Measurements from ENCODE around the gene GYS1. TPM values are rescaled to one million over a fixed set of nuclear protein-coding genes. Genes with fewer than 3 reads are reported as not detected.
A peak's percentile ranks its signal among the peaks of the same experiment; 100 is the strongest.

The GYS1 gene
- total RNA-seq, 1 donor, result 10.0 TPM

DNA sequence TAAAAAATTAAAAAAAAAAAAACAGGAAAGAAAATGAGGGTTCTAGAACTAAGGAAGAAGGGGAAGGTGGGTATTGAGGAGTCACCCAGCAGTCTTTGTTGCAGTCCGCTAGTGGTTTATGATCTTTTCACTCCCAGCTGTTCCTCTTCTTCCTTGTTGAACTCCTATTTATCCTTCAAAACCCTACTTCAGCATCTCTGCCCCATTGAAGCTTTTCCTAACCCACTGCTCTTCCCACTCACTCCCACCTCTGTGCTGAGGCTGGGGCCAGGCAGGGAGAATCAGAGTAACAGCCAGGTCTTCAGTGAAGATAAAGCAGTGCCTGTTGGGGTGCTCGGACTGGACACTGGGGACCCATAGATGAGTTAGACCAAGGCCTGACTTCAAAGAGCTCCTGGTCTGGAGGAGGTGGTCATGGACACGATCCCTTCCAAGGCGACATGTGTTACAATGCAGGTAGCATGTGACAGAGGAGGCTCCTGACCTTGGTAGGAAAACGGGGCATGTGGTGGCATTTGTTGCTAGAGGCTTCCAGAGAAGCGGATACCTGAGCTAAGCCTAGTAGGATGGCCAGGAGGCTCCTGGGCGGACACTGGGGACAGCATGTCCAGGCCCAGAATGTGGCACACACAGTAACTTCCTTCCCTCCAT is 12.0 kb upstream of the GYS1 start:
- no peaks in the 10 kb centered on the region for H3K27me3 ChIP-seq (ENCODE audit: insufficient read depth, low read length)

DNA sequence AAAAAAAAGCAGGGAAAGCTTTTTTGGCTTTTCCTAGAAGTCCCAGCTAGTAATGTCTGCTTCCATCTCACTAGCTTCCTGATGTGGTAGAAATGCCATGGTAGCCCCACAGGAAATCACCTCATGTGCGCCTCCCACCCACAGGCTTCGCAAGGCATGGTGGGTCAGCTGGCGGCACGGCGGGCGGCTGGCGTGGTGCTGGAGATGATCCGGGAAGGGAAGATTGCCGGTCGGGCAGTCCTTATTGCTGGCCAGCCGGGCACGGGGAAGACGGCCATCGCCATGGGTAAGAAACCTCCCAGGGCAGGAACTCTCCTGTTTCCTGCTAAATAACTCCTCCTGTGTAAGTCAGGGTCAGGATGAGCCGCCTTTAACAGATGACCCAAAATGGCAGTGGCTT is 11.0 kb upstream of the GYS1 start:
- no peaks in the 10 kb centered on the region for H3K4me1 ChIP-seq (ENCODE audit: insufficient read depth, low read length)
- no peaks in the 10 kb centered on the region for H3K27me3 ChIP-seq (ENCODE audit: insufficient read depth, low read length)
- H3K9me3 ChIP-seq (ENCODE audit: low read depth, low read length), result no peaks in the 10 kb centered on the region
- H3K4me3 ChIP-seq (ENCODE audit: low read length), result no peak overlapping the region

More for the DNA sequence above, 12.0 kb upstream of the GYS1 start:
- H3K4me1 ChIP-seq (ENCODE audit: insufficient read depth, low read length), result no peaks in the 10 kb centered on the region
- no peaks in the 10 kb centered on the region for H3K9me3 ChIP-seq (ENCODE audit: low read depth, low read length)
- H3K4me3 ChIP-seq (ENCODE audit: low read length), result no peak overlapping the region

DNA sequence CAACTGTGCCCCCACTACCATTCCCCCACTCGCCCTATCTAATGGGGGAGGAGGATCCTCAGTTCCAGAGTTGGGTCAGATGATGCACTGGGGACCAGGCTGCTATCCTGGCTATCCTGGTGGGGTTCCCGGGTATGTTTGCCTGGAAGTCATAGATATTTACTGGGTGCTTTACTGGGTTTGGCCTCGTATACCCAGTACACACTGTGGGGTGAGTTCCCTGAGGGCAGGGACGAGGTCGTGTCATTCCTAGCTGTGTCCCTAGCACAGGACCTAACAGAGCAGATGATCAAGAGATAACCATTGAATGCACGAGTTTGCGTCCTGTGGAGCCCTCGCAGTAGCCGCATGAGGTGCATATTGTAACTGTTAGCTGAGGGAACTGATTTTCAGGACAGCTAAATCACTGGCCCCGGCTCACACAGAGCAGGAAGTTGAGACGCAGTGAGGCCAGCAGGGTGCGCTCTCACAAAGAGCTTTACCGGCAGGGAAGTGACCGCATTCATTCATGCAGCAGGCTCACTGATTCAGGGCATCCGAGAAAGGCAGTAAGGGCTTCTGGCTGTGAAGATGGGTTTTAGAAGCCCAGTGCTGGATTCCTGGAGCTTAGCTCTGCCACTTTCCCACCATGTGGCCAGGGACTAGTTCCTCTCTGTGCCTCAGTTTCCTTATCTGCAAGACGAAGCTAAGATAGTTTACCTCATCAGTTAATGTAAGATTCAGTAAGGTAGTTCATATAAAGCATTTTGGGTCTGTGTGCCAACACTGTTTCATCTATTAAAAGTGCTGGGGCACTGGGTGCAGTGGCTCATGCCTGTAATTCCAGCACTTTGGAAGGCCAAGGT is 6.6 kb upstream of the GYS1 start:
- no peaks in the 10 kb centered on the region for H3K27me3 ChIP-seq (ENCODE audit: insufficient read depth, low read length)
- no peak overlapping the region for H3K4me3 ChIP-seq (ENCODE audit: low read length)
- no peaks in the 10 kb centered on the region for H3K9me3 ChIP-seq (ENCODE audit: low read depth, low read length)
- peaks cover 5% of the 10 kb centered on the region for H3K4me1 ChIP-seq (ENCODE audit: insufficient read depth, low read length)

DNA sequence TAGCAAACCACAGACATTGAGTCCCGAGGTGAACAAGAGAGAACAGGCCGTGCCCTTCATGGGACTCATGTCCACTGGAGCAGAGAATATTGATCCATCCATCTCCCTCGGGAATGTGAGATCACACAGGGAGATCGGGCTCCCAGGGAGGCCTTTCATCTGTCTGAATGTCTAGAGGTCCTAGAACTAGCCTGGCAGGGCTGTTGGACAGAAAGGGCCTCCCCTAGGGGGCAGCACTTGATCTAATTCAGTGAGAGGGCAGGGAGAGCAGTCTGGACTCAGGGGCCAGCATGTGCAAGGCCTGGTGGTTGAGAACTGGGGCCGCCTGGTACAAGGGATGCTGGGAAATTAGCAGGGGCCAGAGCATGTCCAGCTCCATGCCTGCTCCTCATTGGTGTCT is 4.9 kb upstream of the GYS1 start:
- no peak overlapping the region for H3K4me3 ChIP-seq (ENCODE audit: low read length)
- H3K4me1 ChIP-seq (ENCODE audit: insufficient read depth, low read length), result peaks cover 13% of the 10 kb centered on the region
- H3K9me3 ChIP-seq (ENCODE audit: low read depth, low read length), result no peaks in the 10 kb centered on the region
- no peaks in the 10 kb centered on the region for H3K27me3 ChIP-seq (ENCODE audit: insufficient read depth, low read length)

DNA sequence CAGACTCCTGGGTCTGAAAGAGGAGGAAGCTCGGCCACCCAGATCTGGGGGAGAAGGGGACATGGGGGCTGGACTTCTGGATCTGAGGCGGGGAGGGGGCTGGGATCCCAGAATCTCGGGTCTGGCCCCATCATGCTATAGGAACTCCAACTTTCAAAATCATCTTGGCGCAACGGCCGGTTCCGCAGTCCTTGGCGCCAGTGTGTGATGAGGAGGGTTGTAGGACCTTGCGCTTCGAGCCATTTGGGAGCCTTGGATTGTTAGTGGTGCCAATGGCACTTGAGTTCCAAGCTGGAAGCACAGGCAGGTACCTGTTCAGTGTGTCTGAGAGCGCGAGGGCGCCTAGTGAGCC is 902 bp upstream of the GYS1 start:
- H3K4me1 ChIP-seq (ENCODE audit: insufficient read depth, low read length), result peaks cover 32% of the 10 kb centered on the region
- H3K27me3 ChIP-seq (ENCODE audit: insufficient read depth, low read length), result no peaks in the 10 kb centered on the region
- peak overlapping the region; percentile 90 for H3K4me3 ChIP-seq (ENCODE audit: low read length)
- H3K9me3 ChIP-seq (ENCODE audit: low read depth, low read length), result no peaks in the 10 kb centered on the region

DNA sequence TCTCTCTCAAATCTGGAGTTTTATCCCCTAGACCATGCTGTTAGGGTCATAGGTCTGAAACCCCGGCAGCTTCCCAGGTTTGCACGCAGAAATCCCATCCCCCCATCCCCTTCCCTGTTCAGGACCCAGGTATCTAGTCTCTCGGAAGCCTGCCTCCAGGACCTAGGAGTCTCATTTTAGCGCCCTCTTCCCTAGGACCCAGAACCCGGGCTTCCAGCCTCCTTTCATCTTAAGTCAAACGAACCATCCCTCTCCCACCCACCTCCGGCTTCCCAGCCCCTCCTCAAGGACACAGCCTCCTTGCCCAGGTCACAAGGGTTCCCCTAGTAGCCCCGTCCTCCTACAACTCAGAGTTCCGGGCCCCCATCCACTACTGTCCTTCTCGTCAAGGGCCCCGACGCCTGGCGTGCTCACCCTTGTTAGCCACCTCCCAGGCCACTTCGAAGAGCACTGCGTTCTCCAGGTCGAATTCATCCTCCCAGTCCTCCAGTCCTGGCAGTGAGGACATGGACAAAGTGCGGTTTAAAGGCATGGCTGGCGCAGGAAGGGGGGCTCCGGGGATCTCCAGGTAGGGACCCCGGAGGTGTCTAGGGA is 431 bp downstream of the GYS1 start:
- Histone ChIP-seq H3K9me3 (ENCODE audit: low read depth, low read length) (no peaks in the 10 kb centered on the region), H3K27me3 (ENCODE audit: insufficient read depth, low read length) (no peaks in the 10 kb centered on the region), H3K4me3 (ENCODE audit: low read length) (peak overlapping the region; percentile 90), H3K4me1 (ENCODE audit: insufficient read depth, low read length) (peaks cover 32% of the 10 kb centered on the region)

DNA sequence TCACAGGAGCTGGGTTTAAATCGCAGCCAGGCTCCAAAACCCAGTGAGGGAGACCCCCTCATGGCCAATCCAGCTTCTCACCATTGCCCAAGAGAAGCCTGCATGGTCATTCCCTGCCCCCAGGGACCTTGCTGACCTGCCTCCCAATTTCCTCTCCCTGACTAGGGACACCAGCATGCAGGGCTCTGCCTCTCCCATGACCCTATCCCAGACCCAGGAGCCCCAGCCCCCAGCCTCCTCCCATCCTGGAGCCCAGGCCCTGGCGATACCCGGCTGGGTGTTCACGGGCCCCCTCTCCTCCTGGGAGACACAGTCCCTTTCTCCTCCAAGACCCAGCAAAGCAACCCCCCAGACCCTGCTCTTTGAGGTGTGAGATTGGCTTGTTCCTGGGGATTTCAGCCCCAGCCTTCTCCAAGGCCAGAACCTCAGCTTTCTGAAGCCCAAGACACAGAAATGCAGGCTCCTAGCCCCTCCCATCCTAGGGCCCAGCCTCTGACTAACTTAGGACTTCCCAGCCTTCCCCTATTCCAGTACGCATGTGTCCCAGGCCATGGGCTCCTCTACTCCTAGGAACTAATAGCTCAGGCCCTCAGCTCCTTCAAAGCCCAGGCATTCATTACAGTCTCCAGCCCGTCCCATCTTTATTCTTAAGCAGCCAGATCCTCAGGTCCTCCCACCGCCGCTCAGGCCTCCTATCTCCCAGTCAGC is 1.1 kb downstream of the GYS1 start:
- Histone ChIP-seq H3K9me3 (ENCODE audit: low read depth, low read length) (no peaks in the 10 kb centered on the region), H3K4me3 (ENCODE audit: low read length) (peak overlapping the region; percentile 90), H3K27me3 (ENCODE audit: insufficient read depth, low read length) (no peaks in the 10 kb centered on the region), H3K4me1 (ENCODE audit: insufficient read depth, low read length) (peaks cover 32% of the 10 kb centered on the region)

DNA sequence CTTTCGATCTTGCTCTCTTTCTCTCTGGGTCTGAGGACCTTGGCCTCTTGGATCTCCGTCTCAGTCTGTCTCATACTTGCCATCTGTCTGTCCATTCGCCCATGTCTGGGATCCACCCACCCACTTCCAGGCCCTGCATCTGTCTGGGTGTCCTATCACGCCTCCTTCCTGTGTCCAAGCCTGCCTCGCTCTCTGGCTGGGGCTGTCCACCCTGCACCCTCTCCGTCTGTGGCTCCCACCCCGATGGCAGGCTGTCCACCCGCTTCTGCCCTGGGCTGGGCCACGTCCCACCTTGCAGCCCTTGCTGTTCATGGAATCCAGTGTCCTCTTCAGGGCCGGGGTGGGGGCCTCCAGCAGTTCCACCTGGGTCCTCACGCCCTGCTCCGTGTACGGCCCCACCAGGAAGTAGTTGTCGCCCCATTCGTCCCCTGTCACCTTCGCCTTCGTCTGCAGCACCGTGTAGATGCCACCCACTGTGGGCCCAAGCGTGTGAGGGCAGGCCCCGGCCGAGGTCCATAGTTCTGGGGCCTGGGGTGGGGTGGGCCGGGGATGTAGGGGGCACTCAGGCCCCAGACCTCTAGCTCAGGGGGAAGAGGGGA is 2.0 kb downstream of the GYS1 start:
- Histone ChIP-seq H3K4me3 (ENCODE audit: low read length) (no peak overlapping the region), H3K4me1 (ENCODE audit: insufficient read depth, low read length) (peaks cover 32% of the 10 kb centered on the region), H3K27me3 (ENCODE audit: insufficient read depth, low read length) (no peaks in the 10 kb centered on the region), H3K9me3 (ENCODE audit: low read depth, low read length) (no peaks in the 10 kb centered on the region)

DNA sequence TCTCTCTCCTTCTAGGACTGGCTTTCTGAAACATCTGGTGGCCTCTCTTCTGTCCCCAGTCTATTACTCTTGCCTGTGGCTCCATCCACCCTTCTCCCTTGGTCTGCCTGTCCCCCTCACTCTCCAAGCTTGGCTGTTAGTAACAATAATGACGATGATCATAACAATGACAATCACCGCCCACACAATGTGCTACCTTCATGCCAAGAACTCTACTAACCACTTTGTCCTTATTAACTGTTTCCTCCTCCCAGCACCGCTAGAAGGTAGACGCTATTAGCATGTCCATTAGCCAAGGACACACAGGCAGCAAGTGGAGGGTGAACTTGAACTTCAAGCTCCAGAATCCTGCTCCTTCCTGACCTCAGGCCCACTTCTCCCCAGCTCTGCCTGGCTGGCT is 2.7 kb downstream of the GYS1 start:
- Histone ChIP-seq H3K4me3 (ENCODE audit: low read length) (no peak overlapping the region), H3K9me3 (ENCODE audit: low read depth, low read length) (no peaks in the 10 kb centered on the region), H3K27me3 (ENCODE audit: insufficient read depth, low read length) (no peaks in the 10 kb centered on the region), H3K4me1 (ENCODE audit: insufficient read depth, low read length) (peaks cover 32% of the 10 kb centered on the region)

DNA sequence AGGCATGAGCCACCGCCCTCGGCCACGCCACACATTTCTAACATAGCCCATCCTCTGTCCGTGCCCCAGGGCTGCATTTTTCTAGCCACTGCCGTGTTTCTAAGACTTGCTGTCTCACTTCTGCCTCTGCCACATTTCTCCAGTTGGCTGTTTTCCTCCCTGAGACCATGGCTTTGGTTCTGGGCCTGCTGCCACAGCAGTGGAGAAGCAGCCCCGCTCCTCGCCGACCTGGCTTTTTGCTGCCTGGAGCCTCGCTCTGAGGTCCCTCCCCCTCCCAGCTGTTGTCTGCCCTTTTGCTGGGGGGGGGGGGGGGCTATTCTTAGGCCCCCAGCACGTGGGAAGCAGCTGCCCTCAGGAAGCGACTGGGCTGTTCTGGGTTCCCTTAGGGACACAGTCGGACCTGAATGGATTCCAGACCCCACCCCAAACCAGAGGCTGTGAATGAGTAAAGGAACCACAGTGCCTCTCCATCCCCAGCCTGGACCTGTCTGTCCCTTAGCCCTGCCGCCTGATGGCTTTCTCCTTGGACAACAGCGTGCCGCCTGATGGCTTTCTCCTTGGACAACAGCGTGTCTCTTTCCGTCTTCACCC is 3.3 kb downstream of the GYS1 start:
- Histone ChIP-seq H3K9me3 (ENCODE audit: low read depth, low read length) (no peaks in the 10 kb centered on the region), H3K4me3 (ENCODE audit: low read length) (no peak overlapping the region), H3K4me1 (ENCODE audit: insufficient read depth, low read length) (peaks cover 28% of the 10 kb centered on the region), H3K27me3 (ENCODE audit: insufficient read depth, low read length) (no peaks in the 10 kb centered on the region)

DNA sequence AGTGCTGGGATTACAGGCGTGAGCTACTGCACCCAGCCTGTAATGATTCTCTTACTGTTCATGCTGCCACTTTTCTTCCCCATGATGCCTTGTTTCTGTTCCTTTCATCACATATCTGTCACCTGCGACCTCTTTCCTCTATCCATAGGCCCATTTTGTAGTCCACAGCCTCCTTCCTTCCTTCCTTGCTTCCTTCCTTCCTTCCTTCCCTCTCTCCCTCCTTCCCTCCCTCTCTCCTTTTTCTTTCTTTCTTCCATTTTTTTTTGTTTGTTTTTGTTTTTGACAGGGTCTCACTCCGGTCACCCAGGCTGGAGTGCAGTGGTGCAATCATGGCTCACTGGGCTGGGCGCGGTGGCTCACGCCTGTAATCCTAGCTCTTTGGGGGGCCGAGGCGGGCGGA is 4.2 kb downstream of the GYS1 start:
- H3K4me3 ChIP-seq (ENCODE audit: low read length), result no peak overlapping the region
- H3K27me3 ChIP-seq (ENCODE audit: insufficient read depth, low read length), result no peaks in the 10 kb centered on the region
- peaks cover 19% of the 10 kb centered on the region for H3K4me1 ChIP-seq (ENCODE audit: insufficient read depth, low read length)
- no peaks in the 10 kb centered on the region for H3K9me3 ChIP-seq (ENCODE audit: low read depth, low read length)

DNA sequence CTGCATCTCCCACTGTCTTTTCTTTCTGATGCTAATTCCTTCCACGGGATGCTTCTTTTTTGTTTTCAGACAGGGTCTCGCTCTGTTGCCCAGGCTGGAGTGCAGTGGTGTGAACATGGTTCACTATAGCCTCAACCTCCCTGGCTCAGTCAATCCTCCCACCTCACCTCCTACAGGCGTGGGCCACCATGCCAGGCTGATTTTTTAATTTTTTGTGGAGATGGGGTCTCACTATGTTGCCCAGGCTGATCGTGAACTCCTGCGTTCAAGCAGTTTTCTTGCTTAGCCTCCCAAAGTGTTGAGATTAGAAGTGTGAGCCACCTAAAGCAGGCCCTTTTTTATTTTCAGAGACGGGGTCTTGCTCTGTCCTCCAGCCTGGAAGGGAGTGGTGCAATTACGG is 4.8 kb downstream of the GYS1 start:
- peaks cover 19% of the 10 kb centered on the region for H3K4me1 ChIP-seq (ENCODE audit: insufficient read depth, low read length)
- H3K4me3 ChIP-seq (ENCODE audit: low read length), result no peak overlapping the region
- H3K27me3 ChIP-seq (ENCODE audit: insufficient read depth, low read length), result no peaks in the 10 kb centered on the region
- H3K9me3 ChIP-seq (ENCODE audit: low read depth, low read length), result no peaks in the 10 kb centered on the region

DNA sequence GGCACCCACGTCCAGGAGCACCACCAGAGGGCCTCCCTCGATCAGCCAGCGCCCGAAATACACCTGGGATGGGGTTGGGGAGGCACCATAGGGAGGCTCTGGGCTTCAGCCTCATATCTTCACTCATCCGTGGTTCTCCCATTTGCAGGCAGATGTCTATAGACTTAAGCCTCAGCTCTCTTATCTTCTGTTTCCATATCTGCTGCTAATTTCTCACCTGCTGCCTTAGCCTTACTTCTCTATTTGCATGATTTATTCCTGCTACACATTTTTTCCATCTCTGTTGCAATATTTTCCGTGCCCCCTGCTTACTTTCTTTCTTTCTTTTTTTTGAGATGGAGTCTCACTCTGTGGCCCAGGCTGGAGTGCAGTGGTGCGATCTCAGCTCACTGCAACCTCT is 5.8 kb downstream of the GYS1 start:
- Histone ChIP-seq H3K4me3 (ENCODE audit: low read length) (no peak overlapping the region), H3K9me3 (ENCODE audit: low read depth, low read length) (no peaks in the 10 kb centered on the region), H3K27me3 (ENCODE audit: insufficient read depth, low read length) (no peaks in the 10 kb centered on the region), H3K4me1 (ENCODE audit: insufficient read depth, low read length) (peaks cover 14% of the 10 kb centered on the region)

DNA sequence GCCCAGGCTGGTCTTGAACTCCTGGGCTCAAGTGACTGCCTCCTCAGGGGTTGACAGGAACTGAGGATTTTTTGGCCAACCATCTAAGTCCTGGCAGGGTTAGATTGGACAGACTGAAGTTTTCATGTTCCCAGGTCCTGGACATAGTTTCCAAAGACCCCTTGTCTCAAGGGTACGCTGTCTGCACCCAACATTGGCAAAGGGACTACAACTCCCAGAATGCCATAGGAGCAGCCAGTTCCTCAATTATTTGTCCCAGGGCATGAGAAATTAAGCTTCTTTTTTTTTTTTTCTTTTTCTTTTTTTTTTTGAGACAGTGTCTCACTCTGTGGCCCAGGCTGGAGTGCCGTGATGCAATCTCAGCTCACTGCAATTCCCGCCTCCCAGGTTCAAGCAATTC is 6.9 kb downstream of the GYS1 start:
- H3K4me3 ChIP-seq (ENCODE audit: low read length), result no peak overlapping the region
- peaks cover 4% of the 10 kb centered on the region for H3K4me1 ChIP-seq (ENCODE audit: insufficient read depth, low read length)
- H3K9me3 ChIP-seq (ENCODE audit: low read depth, low read length), result no peaks in the 10 kb centered on the region
- no peaks in the 10 kb centered on the region for H3K27me3 ChIP-seq (ENCODE audit: insufficient read depth, low read length)

Data from mononuclear cell (primary cell).